NB4 (cell line): Measurements from ENCODE around the gene TAS2R50.
A peak's percentile ranks its signal among the peaks of the same experiment; 100 is the strongest.

Experiments
- DNase-seq: peaks from one replicate; pipeline ENCODE4 v3.0.0; 2010; ENCODE audit warnings: low read depth
- H3K4me3 ChIP-seq: one replicate; pipeline ENCODE4 v1.5.1; 2011; ENCODE audit warnings: mild to moderate bottlenecking, low read depth, low read length, moderate library complexity
- MYC ChIP-seq: IDR thresholded peaks from 2 replicates; pipeline ENCODE4 v1.6.1; 2011; ENCODE audit warnings: low read depth, low read length
- POLR2A ChIP-seq: IDR thresholded peaks from 2 replicates; pipeline ENCODE4 v1.6.1; 2011; ENCODE audit warnings: mild to moderate bottlenecking; ENCODE audit not compliant: insufficient read length; ENCODE audit errors: extremely low read depth
- TF ChIP-seq, protein P1 (sequence below): IDR thresholded peaks from 2 replicates; pipeline ENCODE4 v1.6.1; 2011; ENCODE audit warnings: low read depth, low read length
- TF ChIP-seq, protein P2 (sequence below): IDR thresholded peaks from one replicate; pipeline ENCODE4 v1.5.1; 2012; ENCODE audit warnings: low read depth, low read length

Gene TAS2R50

DNA sequence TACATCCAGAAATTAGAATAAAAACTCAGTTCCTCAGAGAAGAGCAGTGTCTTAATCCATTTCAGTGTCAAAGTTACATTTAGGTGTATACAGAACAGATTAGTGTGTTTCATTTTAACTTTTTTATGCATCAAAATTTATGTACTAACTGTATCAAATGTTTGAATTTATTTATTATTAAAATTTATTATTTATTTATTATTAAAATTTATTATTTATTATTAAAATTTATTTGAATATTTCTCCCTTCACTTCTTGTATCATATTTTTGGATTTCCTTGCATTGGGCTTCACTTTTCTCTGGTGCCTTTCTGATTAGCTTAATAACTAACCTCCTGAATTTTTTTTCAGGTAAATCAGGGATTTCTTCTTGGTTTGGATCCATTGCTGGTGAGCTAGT, 45.3 kb downstream of the TAS2R50 start:
- no peak for DNase-seq
- no peak overlapping the region for H3K4me3 ChIP-seq
- TF ChIP-seq, protein P1, sequence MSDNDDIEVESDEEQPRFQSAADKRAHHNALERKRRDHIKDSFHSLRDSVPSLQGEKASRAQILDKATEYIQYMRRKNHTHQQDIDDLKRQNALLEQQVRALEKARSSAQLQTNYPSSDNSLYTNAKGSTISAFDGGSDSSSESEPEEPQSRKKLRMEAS, result no peak
- no peak for TF ChIP-seq POLR2A
- TF ChIP-seq MYC, result no peak
- TF ChIP-seq, protein P2, sequence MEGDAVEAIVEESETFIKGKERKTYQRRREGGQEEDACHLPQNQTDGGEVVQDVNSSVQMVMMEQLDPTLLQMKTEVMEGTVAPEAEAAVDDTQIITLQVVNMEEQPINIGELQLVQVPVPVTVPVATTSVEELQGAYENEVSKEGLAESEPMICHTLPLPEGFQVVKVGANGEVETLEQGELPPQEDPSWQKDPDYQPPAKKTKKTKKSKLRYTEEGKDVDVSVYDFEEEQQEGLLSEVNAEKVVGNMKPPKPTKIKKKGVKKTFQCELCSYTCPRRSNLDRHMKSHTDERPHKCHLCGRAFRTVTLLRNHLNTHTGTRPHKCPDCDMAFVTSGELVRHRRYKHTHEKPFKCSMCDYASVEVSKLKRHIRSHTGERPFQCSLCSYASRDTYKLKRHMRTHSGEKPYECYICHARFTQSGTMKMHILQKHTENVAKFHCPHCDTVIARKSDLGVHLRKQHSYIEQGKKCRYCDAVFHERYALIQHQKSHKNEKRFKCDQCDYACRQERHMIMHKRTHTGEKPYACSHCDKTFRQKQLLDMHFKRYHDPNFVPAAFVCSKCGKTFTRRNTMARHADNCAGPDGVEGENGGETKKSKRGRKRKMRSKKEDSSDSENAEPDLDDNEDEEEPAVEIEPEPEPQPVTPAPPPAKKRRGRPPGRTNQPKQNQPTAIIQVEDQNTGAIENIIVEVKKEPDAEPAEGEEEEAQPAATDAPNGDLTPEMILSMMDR, result no peak

DNA sequence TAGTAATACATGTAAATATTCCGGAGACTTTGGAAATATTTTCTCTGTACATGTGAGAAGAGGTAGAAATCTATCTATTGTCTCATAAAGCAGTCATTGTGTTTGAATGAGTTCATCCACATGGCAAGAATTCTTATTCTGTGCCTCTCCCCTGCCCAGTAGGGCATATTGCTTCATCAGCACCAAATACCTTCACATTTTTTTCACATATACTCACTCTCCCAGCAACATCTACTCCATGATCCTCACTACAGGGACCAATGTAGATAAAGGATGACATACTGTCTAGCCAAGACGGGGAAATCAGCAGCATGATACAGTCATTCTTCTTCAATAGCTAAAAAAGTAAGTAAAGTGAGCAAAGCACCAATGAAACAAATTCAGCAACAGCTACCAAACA, 46.3 kb downstream of the TAS2R50 start:
- no peak overlapping the region for H3K4me3 ChIP-seq
- no peak for DNase-seq
- TF ChIP-seq POLR2A (no peak), MYC (no peak)
- TF ChIP-seq, protein P1, result no peak
- TF ChIP-seq, protein P2, result no peak

DNA sequence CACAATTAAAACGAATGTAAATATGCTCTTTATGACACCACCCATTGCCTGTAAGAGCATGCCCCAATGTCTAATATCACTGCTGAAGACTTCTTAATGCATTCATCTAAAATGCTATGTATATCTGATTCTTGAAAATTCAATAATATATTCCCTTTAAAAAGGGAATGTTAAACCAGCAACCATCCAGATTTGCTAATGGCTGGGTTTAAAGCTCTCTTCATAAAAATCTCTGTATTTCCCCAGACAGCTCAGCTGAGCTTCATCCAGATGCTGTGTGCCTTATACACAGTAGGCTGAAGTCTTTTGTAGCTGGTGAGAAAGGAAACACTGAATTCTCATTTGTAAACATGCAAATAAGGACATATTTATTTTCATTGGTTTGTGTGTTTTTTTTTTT, 47.5 kb downstream of the TAS2R50 start, which contains the start of gene TAS2R14:
Gene TAS2R14 (minus strand): TSS at position 101 of the 400 bp plus-strand sequence. CDS start 56 bp downstream, at position 45.
- no peak for DNase-seq
- TF ChIP-seq POLR2A (no peak), MYC (no peak)
- TF ChIP-seq, protein P2, result no peak
- TF ChIP-seq, protein P1, result no peak
- no peak within 1 kb of the TSS for H3K4me3 ChIP-seq

DNA sequence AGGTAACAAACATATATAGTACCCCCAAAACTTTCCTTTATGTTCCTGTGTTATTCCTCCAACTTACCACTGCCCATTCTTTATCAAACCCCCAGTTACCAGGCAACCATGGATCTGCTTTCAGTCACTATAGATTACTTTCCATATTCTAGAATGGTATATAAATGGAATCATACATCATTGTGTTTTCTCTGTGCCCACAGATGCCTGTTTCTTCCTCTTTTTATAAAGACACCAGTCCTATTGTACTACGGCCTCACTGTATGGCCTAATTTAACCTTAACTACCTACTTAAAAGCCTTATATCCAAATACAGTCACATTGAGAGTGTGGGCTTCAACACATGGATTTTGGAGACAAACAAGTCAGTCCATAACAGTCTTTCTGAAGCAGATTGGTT, 50.2 kb downstream of the TAS2R50 start:
- no peak overlapping the region for H3K4me3 ChIP-seq
- peak; percentile 6 for DNase-seq
- TF ChIP-seq, protein P1, result no peak
- TF ChIP-seq, protein P2, result no peak
- TF ChIP-seq MYC, result no peak
- no peak for TF ChIP-seq POLR2A
